GOT3 (cell line): ENCODE data around the gene ST13.
"Not testable (repeated sequence)": the region's sequence is repeated elsewhere in the genome, so short reads cannot be mapped to it uniquely, and the experiment has no call there.

Experiments used
- DNase-seq: peaks from one replicate; lab custom pipeline; 2025; ENCODE audit warnings: mixed read lengths; lab: John Stamatoyannopoulos, UW

The ST13 gene

DNA sequence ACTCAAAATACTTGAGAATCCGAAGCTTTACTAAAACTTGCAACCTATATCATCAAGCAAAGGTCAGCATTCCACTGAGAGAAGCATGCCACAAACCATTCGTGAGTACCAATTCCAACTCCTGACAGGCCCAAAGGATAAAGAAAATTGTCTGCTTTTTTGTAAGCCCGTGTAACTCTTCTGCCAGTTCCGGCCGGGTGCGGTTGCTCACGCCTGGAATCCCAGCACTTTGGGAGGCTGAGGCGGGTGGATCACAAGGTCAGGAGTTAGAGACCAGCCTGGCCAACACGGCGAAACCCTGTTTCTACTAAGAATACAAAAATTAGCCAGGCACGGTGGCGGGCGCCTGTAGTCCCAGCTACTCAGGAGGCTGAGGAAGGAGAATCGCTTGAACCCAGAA, 74.7 kb downstream of the ST13 start:
- DNase-seq: not testable (repeated sequence)
